ENCODE results near the gene DDX54.

Gene DDX54

DNA sequence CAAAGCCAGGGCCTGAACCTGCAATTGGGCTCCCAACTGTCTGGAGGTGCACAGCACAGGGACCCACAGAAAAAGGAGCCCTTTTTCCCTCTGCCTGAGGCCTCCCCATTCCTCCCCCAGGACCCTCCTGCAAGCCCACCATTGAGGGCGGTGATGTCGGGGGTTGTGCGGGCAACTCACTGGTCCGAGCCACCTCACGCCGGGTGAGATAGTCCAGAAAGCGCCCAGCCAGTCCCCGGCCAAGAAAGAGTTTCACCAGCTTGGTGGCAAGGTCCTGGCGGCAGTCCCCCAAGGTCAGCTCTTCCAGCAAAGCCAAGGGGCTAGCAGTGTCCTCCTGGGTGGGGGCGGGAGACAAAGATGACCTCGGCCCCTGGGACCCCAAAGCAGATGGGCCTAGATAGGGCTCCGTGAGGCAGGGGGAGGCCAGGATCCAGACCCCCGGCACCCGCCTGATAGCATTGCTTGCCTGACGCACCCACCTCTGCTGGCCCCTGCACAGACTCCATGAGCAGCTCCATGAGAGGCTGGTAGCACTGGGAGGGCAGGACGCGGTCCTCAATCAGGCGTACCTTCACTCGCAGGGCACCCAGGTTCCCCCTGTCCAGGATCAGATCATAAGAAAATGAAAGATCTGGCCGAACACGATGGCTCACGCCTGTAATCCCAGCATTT lies 69.7 kb downstream of the DDX54 start:
- no peaks in the 10 kb centered on the region for H3K9me3 ChIP-seq (replicated peaks in 1 of 2; ENCODE audit: control insufficient read depth in 2 of 2, insufficient read depth in 1 of 2, low read depth in 1 of 2, low read length in 2 of 2)
- no peaks in the 10 kb centered on the region for H3K79me1 ChIP-seq (ENCODE audit: low read depth, low read length)
- no peak overlapping the region for H3K23ac ChIP-seq (ENCODE audit: low read depth, low read length, poor library complexity)
- H4K91ac ChIP-seq (ENCODE audit: low read depth, low read length, poor library complexity), result no peak overlapping the region
- no peak overlapping the region for H2BK120ac ChIP-seq (ENCODE audit: low read depth, low read length)
- no peak overlapping the region for H4K8ac ChIP-seq (ENCODE audit: low read depth, low read length)
- H3K4me1 ChIP-seq (ENCODE audit: control insufficient read depth in 2 of 2, insufficient read depth in 1 of 2, low read depth in 1 of 2, low read length in 2 of 2), result peaks cover 6 to 7% of the 10 kb centered on the region in 2 donors
- peak overlapping the region; percentile 21 for H3K14ac ChIP-seq (ENCODE audit: low read length)
- no peak overlapping the region for H3K9ac ChIP-seq (ENCODE audit: low read depth, low read length, poor library complexity)
- H3K4ac ChIP-seq (ENCODE audit: low read length), result no peak overlapping the region
- no peak overlapping the region for H3K18ac ChIP-seq (ENCODE audit: low read length)
- no peak overlapping the region for H2AFZ ChIP-seq (ENCODE audit: low read length)
- H2AK5ac ChIP-seq (ENCODE audit: low read depth, low read length), result peak overlapping the region; percentile 50
- no peak overlapping the region for H3K4me2 ChIP-seq (ENCODE audit: insufficient read depth, low read length, poor library complexity, severe bottlenecking)
- H3K27ac ChIP-seq (replicated peaks; ENCODE audit: low read length), result no peak overlapping the region
- no peak for DNase-seq (ENCODE audit: low spot score)
- no CpG with 5 or more reads among the region's 22 CpGs for WGBS, 2 donors (ENCODE audit: extremely low coverage in 2 of 2, insufficient read length in 2 of 2, insufficient replicate concordance in 1 of 2)
- no peak overlapping the region for H2BK15ac ChIP-seq (ENCODE audit: low read length)
- peak overlapping the region; percentile 36 for H2BK5ac ChIP-seq (ENCODE audit: low read length)
- no peak overlapping the region for H2BK12ac ChIP-seq (ENCODE audit: low read length)
- H3K4me3 ChIP-seq (ENCODE audit: low read length in 2 of 2), result no peak overlapping the region
- H3K36me3 ChIP-seq (replicated peaks in 1 of 2; ENCODE audit: control insufficient read depth in 2 of 2, insufficient read depth in 2 of 2, low read length in 2 of 2), result no peaks in the 10 kb centered on the region
- H3K27me3 ChIP-seq (ENCODE audit: control insufficient read depth in 3 of 3, insufficient read depth in 3 of 3, low read depth in 1 of 3, low read length in 3 of 3), result peaks cover 0 to 24% (median 0%) of the 10 kb centered on the region in 3 experiments

- no peak overlapping the region for H2BK12ac ChIP-seq (ENCODE audit: low read length)
- H3K27me3 ChIP-seq (ENCODE audit: control insufficient read depth in 3 of 3, insufficient read depth in 3 of 3, low read depth in 1 of 3, low read length in 3 of 3), result peaks cover 0 to 24% (median 0%) of the 10 kb centered on the region in 3 experiments
- H2BK15ac ChIP-seq (ENCODE audit: low read length), result peak overlapping the region; percentile 49
- no peak for DNase-seq (ENCODE audit: low spot score)
- H3K36me3 ChIP-seq (replicated peaks in 1 of 2; ENCODE audit: control insufficient read depth in 2 of 2, insufficient read depth in 2 of 2, low read length in 2 of 2), result no peaks in the 10 kb centered on the region
- no peak overlapping the region for H3K18ac ChIP-seq (ENCODE audit: low read length)
- no peak overlapping the region for H3K4me3 ChIP-seq (ENCODE audit: low read length in 2 of 2)
- H2BK5ac ChIP-seq (ENCODE audit: low read length), result no peak overlapping the region
- no peaks in the 10 kb centered on the region for H3K9me3 ChIP-seq (replicated peaks in 1 of 2; ENCODE audit: control insufficient read depth in 2 of 2, insufficient read depth in 1 of 2, low read depth in 1 of 2, low read length in 2 of 2)
- no peak overlapping the region for H3K4ac ChIP-seq (ENCODE audit: low read length)
- H4K8ac ChIP-seq (ENCODE audit: low read depth, low read length), result no peak overlapping the region
- H3K27ac ChIP-seq (replicated peaks; ENCODE audit: low read length), result no peak overlapping the region
- no peak overlapping the region for H3K4me2 ChIP-seq (ENCODE audit: insufficient read depth, low read length, poor library complexity, severe bottlenecking)
- no peak overlapping the region for H2AFZ ChIP-seq (ENCODE audit: low read length)
- H2AK5ac ChIP-seq (ENCODE audit: low read depth, low read length), result peak overlapping the region; percentile 21
- no peak overlapping the region for H2BK120ac ChIP-seq (ENCODE audit: low read depth, low read length)
- H3K9ac ChIP-seq (ENCODE audit: low read depth, low read length, poor library complexity), result no peak overlapping the region
- WGBS, 2 donors (ENCODE audit: extremely low coverage in 2 of 2, insufficient read length in 2 of 2, insufficient replicate concordance in 1 of 2), result no CpG with 5 or more reads among the region's 19 CpGs
- H3K23ac ChIP-seq (ENCODE audit: low read depth, low read length, poor library complexity), result no peak overlapping the region
- no peaks in the 10 kb centered on the region for H3K79me1 ChIP-seq (ENCODE audit: low read depth, low read length)
- H3K4me1 ChIP-seq (ENCODE audit: control insufficient read depth in 2 of 2, insufficient read depth in 1 of 2, low read depth in 1 of 2, low read length in 2 of 2), result no peaks in the 10 kb centered on the region
- peak overlapping the region; percentile 30 for H4K91ac ChIP-seq (ENCODE audit: low read depth, low read length, poor library complexity)
- no peak overlapping the region for H3K14ac ChIP-seq (ENCODE audit: low read length)
These were observed 70.7 kb downstream of the DDX54 start for GRCh38 chr12:113114447-113115178.

DNA sequence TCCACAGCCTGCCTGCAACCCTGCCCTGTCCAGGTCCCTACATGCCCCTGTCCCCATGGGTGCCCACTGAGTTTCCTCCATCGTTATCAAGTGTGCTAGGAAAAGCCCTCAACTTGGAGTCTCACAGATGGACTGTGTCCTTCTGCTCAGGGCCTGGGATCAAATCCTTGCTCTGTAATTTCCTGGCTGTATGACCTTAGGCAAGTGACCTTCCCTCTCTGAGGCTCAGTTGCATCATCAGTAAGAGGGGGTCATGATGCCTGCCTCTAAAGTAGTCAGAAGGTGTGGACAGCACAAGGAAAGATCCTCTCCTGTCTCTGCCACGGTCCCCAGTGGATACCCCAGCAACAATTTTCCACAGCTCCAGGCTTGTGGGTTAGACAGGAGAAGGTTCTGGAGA lies 71.9 kb downstream of the DDX54 start:
- WGBS, 2 donors (ENCODE audit: extremely low coverage in 2 of 2, insufficient read length in 2 of 2, insufficient replicate concordance in 1 of 2), result no CpG with 5 or more reads among the region's 2 CpGs
- Histone ChIP-seq H2BK12ac (ENCODE audit: low read length) (no peak overlapping the region), H3K4ac (ENCODE audit: low read length) (no peak overlapping the region), H3K27ac (replicated peaks; ENCODE audit: low read length) (no peak overlapping the region), H2BK15ac (ENCODE audit: low read length) (peak overlapping the region; percentile 20), H4K91ac (ENCODE audit: low read depth, low read length, poor library complexity) (no peak overlapping the region), H3K36me3 (replicated peaks in 1 of 2; ENCODE audit: control insufficient read depth in 2 of 2, insufficient read depth in 2 of 2, low read length in 2 of 2) (no peaks in the 10 kb centered on the region), H3K4me3 (ENCODE audit: low read length in 2 of 2) (no peak overlapping the region), H3K23ac (ENCODE audit: low read depth, low read length, poor library complexity) (no peak overlapping the region), H3K4me2 (ENCODE audit: insufficient read depth, low read length, poor library complexity, severe bottlenecking) (no peak overlapping the region), H3K9ac (ENCODE audit: low read depth, low read length, poor library complexity) (no peak overlapping the region), H3K18ac (ENCODE audit: low read length) (no peak overlapping the region), H4K8ac (ENCODE audit: low read depth, low read length) (no peak overlapping the region), H2AFZ (ENCODE audit: low read length) (no peak overlapping the region), H2BK120ac (ENCODE audit: low read depth, low read length) (no peak overlapping the region), H3K27me3 (ENCODE audit: control insufficient read depth in 3 of 3, insufficient read depth in 3 of 3, low read depth in 1 of 3, low read length in 3 of 3) (peaks cover 0 to 24% (median 0%) of the 10 kb centered on the region in 3 experiments), H3K4me1 (ENCODE audit: control insufficient read depth in 2 of 2, insufficient read depth in 1 of 2, low read depth in 1 of 2, low read length in 2 of 2) (no peaks in the 10 kb centered on the region), H3K9me3 (replicated peaks in 1 of 2; ENCODE audit: control insufficient read depth in 2 of 2, insufficient read depth in 1 of 2, low read depth in 1 of 2, low read length in 2 of 2) (no peaks in the 10 kb centered on the region), H2AK5ac (ENCODE audit: low read depth, low read length) (peak overlapping the region; percentile 28), H3K79me1 (ENCODE audit: low read depth, low read length) (no peaks in the 10 kb centered on the region), H2BK5ac (ENCODE audit: low read length) (no peak overlapping the region), H3K14ac (ENCODE audit: low read length) (no peak overlapping the region)
- DNase-seq (ENCODE audit: low spot score), result no peak

All from neuronal stem cell (in vitro differentiated cells).